HTERT RPE-1 (cell line): ENCODE data around the gene TSR1.

Experiments used
- in situ Hi-C: fragments of 300-500 bp; cut with MboI; formaldehyde crosslinking; loops from 4 replicates; pipeline ENCODE4 v1.14.3; 2020; ENCODE audit warnings: low sequenced_read_pairs

Gene TSR1

DNA sequence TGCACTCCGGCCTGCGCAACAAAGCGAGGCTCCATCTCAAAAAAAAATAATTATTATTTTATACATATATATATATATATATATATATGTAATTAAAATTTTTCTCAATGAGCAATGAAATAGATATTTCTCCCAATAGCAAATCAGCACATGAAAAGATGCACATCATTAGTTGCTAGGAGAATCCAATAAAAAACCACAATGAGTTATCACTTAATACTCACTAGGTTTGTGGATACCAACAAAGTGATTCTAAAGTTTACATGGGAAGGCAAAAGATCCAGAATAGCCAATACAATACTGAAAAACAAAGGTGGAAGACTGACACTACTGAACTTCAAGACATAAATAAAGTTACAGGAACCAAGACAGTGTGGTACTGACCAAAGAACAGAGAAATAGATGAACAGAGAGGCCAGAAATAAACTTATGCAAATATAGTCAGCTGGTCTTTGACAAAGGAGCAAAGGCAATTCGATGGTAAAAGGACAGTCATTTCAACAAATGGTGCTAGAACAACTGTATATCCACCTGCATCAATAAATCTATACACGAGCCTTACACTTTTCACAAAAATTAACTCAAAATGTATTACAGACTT, 46.3 kb downstream of the TSR1 start:
- in situ Hi-C loops, result no loop called here

GRCh38 chr17:2283302-2283701, 53.0 kb downstream of the TSR1 start:
- in situ Hi-C loops, result no loop called here

DNA sequence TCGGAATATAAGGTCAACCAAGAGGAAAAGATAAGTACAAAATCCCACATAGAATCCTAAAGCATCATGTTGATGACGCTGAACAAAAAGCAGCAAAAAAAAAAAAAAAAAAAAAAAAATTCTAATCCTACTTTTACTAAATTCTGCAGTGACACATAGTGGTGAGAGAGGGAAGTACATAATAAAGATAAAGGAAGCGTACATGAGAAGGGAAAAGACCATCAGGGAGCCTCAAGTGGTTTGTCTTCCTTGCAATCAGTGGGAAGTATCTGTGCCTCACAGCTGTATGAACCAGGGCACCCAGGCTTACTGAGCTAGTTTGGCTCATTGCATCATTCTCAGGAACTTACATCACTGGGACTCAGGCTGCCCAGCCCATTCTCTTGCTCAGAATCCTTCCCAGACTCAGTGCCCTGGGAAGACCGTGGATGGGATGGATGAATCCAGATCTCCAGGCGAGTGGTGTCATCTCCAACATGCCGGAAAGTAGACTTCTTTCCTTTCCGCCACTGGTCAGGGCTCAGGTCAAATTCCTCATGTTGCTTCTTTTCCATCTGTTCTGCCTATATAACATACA, 53.9 kb downstream of the TSR1 start:
- in situ Hi-C loops, result no loop called here

DNA sequence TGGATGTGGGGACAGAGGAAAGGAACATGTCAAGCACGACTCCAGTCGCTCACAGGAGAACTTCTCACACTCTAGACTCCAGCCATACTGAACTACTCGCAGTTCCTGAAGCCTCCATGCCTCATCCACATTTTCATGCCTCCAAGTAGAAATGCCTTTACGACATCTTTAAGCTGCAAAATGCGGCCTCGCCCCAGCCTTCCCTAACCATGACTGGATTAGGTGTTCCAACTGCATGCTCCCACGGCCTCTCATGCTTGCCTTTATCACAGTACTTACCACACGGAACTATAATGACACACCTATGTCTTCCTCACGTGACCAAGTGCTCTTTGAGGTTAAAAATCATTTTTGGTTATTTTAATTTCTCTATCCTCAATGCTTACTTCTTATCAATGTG, 56.5 kb downstream of the TSR1 start:
- in situ Hi-C loops, result no loop called here

DNA sequence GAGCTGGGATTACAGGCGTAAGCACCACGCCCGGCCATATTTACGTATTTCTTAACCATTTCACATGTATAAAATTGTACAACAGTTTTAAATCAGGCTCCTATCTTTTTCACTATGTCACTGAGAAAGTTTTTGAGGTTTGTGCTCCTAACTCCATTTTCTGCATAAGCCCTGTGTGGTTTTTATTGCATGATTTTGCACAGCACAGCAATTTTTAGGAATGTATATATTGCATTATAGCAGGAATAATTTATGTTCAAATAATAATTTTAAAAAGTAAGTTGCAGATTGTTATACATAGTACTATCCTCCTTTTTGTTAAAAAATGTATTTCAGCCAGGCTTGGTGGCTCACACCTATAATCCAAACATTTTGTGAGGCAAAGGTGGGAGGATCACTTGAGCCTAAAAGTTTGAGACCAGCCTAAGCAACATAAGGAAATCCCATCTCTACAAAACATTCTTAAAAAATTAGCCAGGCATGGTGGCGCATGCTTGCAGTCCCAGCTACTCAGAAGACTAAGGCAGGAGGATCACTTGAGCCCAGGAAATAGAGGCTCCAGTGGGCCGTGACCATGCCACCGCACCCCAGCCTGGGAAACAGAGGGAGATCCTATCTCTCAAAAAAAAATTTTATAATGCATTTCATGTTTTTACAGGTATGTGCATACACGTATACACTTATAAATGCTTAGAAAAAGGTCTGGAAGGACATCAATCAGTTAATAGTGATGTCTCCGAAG, 58.7 kb downstream of the TSR1 start:
- in situ Hi-C loops, result no loop called here

GRCh38 chr17:2275722-2276121, 60.5 kb downstream of the TSR1 start:
- in situ Hi-C loops, result no loop called here

- in situ Hi-C loops, result no loop called here
Observed at GRCh38 chr17:2274414-2274813, 61.8 kb downstream of the TSR1 start.
